ENCODE measurements around the gene RAB44.

RAB44 gene

DNA sequence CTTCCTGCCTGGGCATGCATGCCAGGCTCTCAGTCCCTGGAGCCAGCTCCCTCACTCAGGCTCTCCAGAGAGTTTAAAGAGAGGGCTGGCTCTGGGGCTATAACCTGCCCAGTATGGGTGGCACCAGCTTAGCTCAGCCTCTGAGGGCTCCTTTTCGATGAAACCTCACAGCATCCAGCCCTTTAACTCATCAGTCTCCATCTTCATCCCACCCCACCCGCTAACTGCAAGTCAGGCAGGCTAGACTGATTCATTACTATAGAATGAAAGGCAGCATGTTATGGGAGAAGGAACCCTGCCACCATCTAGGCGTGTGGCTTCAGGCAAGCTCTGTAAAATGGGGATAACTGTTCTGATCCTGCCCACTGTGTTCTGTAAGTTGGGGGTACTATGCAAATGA is 53.5 kb downstream of the RAB44 start:
- H3K9me2 ChIP-seq (ENCODE audit: low read depth, low read length): no peaks in the 10 kb centered on the region
- no peak overlapping the region for H2AFZ ChIP-seq (ENCODE audit: low read length)
- no peaks in the 10 kb centered on the region for H3K9me3 ChIP-seq (ENCODE audit: low read length)
- TF ChIP-seq, protein P1, sequence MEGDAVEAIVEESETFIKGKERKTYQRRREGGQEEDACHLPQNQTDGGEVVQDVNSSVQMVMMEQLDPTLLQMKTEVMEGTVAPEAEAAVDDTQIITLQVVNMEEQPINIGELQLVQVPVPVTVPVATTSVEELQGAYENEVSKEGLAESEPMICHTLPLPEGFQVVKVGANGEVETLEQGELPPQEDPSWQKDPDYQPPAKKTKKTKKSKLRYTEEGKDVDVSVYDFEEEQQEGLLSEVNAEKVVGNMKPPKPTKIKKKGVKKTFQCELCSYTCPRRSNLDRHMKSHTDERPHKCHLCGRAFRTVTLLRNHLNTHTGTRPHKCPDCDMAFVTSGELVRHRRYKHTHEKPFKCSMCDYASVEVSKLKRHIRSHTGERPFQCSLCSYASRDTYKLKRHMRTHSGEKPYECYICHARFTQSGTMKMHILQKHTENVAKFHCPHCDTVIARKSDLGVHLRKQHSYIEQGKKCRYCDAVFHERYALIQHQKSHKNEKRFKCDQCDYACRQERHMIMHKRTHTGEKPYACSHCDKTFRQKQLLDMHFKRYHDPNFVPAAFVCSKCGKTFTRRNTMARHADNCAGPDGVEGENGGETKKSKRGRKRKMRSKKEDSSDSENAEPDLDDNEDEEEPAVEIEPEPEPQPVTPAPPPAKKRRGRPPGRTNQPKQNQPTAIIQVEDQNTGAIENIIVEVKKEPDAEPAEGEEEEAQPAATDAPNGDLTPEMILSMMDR (IDR thresholded peaks at IDR 0.05; ENCODE audit: low read length): no peak
- no peak for TF ChIP-seq EZH2 (IDR thresholded peaks at IDR 0.05; ENCODE audit: borderline replicate concordance, low read length)
- no peak overlapping the region for H3K4me3 ChIP-seq (ENCODE audit: low read depth, low read length, poor library complexity, severe bottlenecking)
- H3F3A ChIP-seq (ENCODE audit: insufficient read depth, low read length): no peaks in the 10 kb centered on the region
- H3K27ac ChIP-seq (ENCODE audit: low read depth, low read length, poor library complexity, severe bottlenecking): no peak overlapping the region
- H3K36me3 ChIP-seq (ENCODE audit: insufficient read depth, low read length): peaks cover 67% of the 10 kb centered on the region
- no peaks in the 10 kb centered on the region for H3K79me2 ChIP-seq (ENCODE audit: insufficient read depth, low read length)
- no peaks in the 10 kb centered on the region for H4K20me1 ChIP-seq (ENCODE audit: insufficient read depth, low read length)
- H3K9ac ChIP-seq (ENCODE audit: low read length): no peak overlapping the region
- H3K4me2 ChIP-seq (ENCODE audit: low read length): no peak overlapping the region
- no peaks in the 10 kb centered on the region for H3K27me3 ChIP-seq (ENCODE audit: insufficient read depth, low read length)
- H3K4me1 ChIP-seq (ENCODE audit: insufficient read depth, low read length, severe bottlenecking): peaks cover 37% of the 10 kb centered on the region

DNA sequence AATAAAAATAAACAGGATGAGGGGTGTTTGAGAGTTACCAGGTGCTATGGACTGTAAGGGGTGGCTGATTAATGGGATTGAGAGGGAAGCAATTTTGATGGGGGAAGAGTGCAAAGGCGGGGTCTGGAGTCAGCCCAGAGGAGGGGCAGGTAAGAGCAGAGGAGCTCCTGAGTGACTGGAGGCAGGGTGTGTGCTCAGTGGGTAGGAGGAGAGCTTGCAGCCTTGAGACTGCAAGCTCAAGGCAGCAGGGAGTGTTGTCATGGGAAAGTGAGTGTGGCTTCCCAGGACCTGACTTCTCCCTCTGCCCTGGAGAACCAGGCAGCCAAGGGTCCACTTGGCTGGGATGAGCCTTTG is 54.2 kb downstream of the RAB44 start:
- no peak for TF ChIP-seq EZH2 (IDR thresholded peaks at IDR 0.05; ENCODE audit: borderline replicate concordance, low read length)
- TF ChIP-seq, protein P1 (IDR thresholded peaks at IDR 0.05; ENCODE audit: low read length): no peak
- no peak overlapping the region for H3K9ac ChIP-seq (ENCODE audit: low read length)
- peak overlapping the region; percentile 83 for H3K27ac ChIP-seq (ENCODE audit: low read depth, low read length, poor library complexity, severe bottlenecking)

DNA sequence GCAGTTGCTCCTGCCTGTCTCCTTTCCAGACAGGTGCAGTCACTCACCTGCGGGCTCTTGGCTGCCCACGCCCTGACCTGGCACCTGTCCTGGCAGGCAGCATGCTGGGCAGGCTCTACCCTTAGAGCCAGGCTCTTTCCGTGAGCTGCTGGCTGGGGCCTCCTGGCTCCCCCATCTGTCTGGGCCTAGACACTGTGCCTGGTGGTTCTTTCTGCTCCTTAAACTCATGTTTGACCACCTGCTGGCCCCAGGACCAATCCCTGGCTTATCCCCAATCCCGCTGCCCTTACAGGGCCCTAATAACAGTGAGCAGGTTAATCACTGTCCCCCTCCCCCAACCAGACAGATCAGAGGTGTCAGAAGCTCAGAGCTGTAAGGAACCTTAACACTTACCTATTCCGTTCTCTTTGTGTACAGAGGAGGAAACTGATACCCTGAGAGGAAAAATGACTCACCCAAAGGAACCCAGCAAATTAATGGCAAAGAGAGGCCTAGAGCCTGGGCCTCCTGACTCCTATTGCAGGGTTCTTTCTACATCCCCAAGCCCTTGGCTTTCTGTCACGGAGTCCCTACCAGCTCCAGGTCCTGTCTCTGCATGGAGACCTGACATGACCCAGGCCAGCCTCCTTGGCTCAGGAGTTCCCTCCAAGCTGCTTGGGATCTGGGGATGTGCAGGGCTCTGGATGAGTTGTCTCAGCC is 54.7 kb downstream of the RAB44 start:
- Histone ChIP-seq H3K36me3 (ENCODE audit: insufficient read depth, low read length) (peaks cover 67% of the 10 kb centered on the region), H3K4me3 (ENCODE audit: low read depth, low read length, poor library complexity, severe bottlenecking) (no peak overlapping the region), H3F3A (ENCODE audit: insufficient read depth, low read length) (no peaks in the 10 kb centered on the region), H2AFZ (ENCODE audit: low read length) (no peak overlapping the region), H3K79me2 (ENCODE audit: insufficient read depth, low read length) (no peaks in the 10 kb centered on the region), H3K9me3 (ENCODE audit: low read length) (no peaks in the 10 kb centered on the region), H3K27me3 (ENCODE audit: insufficient read depth, low read length) (no peaks in the 10 kb centered on the region), H3K9me2 (ENCODE audit: low read depth, low read length) (no peaks in the 10 kb centered on the region), H3K4me1 (ENCODE audit: insufficient read depth, low read length, severe bottlenecking) (peaks cover 49% of the 10 kb centered on the region), H4K20me1 (ENCODE audit: insufficient read depth, low read length) (no peaks in the 10 kb centered on the region), H3K4me2 (ENCODE audit: low read length) (no peak overlapping the region), H3K27ac (ENCODE audit: low read depth, low read length, poor library complexity, severe bottlenecking) (peak overlapping the region; percentile 83), H3K9ac (ENCODE audit: low read length) (no peak overlapping the region)
- TF ChIP-seq EZH2 (IDR thresholded peaks at IDR 0.05; ENCODE audit: borderline replicate concordance, low read length): no peak

More for the DNA sequence above, 54.2 kb downstream of the RAB44 start:
- H3K27me3 ChIP-seq (ENCODE audit: insufficient read depth, low read length): no peaks in the 10 kb centered on the region
- H3K36me3 ChIP-seq (ENCODE audit: insufficient read depth, low read length): peaks cover 67% of the 10 kb centered on the region
- H4K20me1 ChIP-seq (ENCODE audit: insufficient read depth, low read length): no peaks in the 10 kb centered on the region
- no peaks in the 10 kb centered on the region for H3K9me2 ChIP-seq (ENCODE audit: low read depth, low read length)
- H3K79me2 ChIP-seq (ENCODE audit: insufficient read depth, low read length): no peaks in the 10 kb centered on the region
- H2AFZ ChIP-seq (ENCODE audit: low read length): no peak overlapping the region
- H3F3A ChIP-seq (ENCODE audit: insufficient read depth, low read length): no peaks in the 10 kb centered on the region
- no peak overlapping the region for H3K4me3 ChIP-seq (ENCODE audit: low read depth, low read length, poor library complexity, severe bottlenecking)
- no peak overlapping the region for H3K4me2 ChIP-seq (ENCODE audit: low read length)
- H3K4me1 ChIP-seq (ENCODE audit: insufficient read depth, low read length, severe bottlenecking): peaks cover 44% of the 10 kb centered on the region
- no peaks in the 10 kb centered on the region for H3K9me3 ChIP-seq (ENCODE audit: low read length)

Data from OCI-LY1 (cell line).